Neutrophil (primary cell): ENCODE data around the gene RPL39L.

ENCODE experiments used
- H3K27ac ChIP-seq: fragments of 200-600 bp; sonication (generic); 2 replicates; pipeline ENCODE4 v1.5.1; 2016; ENCODE audit warnings: mild to moderate bottlenecking, moderate library complexity
- H3K27me3 ChIP-seq: fragments of 200-600 bp; sonication (generic); 2 replicates; pipeline ENCODE4 v1.6.0; 2016; ENCODE audit warnings: mild to moderate bottlenecking
- H3K36me3 ChIP-seq: fragments of 200-600 bp; sonication (generic); 2 replicates; pipeline ENCODE4 v1.5.1; 2017
- H3K4me1 ChIP-seq, 2 experiments: fragments of 200-600 bp in 1 of 2; sonication (generic) in 1 of 2; 1 replicate in 1 of 2; 2 replicates in 1 of 2; pipeline versions ENCODE4 v1.5.1 to v1.6.1; 2013 to 2016; ENCODE audit warnings: low read depth in 1 of 2, low read length in 1 of 2, mild to moderate bottlenecking in 1 of 2, moderate library complexity in 1 of 2; ENCODE audit not compliant: control insufficient read depth in 1 of 2, insufficient read depth in 1 of 2
- H3K4me3 ChIP-seq, 2 experiments: fragments of 200-600 bp in 1 of 2; sonication (generic) in 1 of 2; 1 replicate in 1 of 2; 2 replicates in 1 of 2; pipeline ENCODE4 v1.5.1; 2013 to 2016; ENCODE audit warnings: low read depth in 1 of 2, low read length in 1 of 2, mild to moderate bottlenecking in 1 of 2, moderate library complexity in 1 of 2
- H3K9me3 ChIP-seq: fragments of 200-600 bp; sonication (generic); 2 replicates; pipeline ENCODE4 v1.5.1; 2016
- TF ChIP-seq, protein P1 (sequence below): fragments of 200-600 bp; sonication (generic); IDR thresholded peaks from 2 replicates; pipeline ENCODE4 v1.5.1; 2016; ENCODE audit warnings: antibody characterized with exemption

RPL39L gene

DNA sequence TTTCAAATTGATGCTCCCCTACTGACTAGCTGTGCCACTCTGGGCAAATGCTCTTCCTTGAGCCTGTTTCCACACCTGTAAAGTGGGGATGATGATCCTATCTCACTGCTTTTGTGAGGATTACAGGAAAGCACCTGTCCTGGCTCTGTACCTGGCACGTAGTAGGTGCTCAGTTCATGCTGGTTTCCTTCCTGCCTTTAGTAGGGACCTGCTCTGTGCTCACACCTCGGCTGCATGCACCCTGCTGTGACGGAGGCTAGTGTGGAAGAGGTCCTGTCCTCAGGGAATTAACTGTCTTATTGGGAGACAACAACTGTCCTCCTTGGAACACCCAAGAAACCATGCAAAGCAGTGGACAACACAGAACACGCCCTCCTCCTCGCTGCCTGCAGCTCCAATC, 61.8 kb downstream of the RPL39L start:
- Histone ChIP-seq H3K4me1 (peaks cover under 1 to 2% of the 10 kb centered on the region in 2 experiments), H3K27me3 (no peaks in the 10 kb centered on the region), H3K4me3 (no peak overlapping the region), H3K27ac (no peak overlapping the region), H3K36me3 (peaks cover 72% of the 10 kb centered on the region), H3K9me3 (no peaks in the 10 kb centered on the region)
- TF ChIP-seq, protein P1, sequence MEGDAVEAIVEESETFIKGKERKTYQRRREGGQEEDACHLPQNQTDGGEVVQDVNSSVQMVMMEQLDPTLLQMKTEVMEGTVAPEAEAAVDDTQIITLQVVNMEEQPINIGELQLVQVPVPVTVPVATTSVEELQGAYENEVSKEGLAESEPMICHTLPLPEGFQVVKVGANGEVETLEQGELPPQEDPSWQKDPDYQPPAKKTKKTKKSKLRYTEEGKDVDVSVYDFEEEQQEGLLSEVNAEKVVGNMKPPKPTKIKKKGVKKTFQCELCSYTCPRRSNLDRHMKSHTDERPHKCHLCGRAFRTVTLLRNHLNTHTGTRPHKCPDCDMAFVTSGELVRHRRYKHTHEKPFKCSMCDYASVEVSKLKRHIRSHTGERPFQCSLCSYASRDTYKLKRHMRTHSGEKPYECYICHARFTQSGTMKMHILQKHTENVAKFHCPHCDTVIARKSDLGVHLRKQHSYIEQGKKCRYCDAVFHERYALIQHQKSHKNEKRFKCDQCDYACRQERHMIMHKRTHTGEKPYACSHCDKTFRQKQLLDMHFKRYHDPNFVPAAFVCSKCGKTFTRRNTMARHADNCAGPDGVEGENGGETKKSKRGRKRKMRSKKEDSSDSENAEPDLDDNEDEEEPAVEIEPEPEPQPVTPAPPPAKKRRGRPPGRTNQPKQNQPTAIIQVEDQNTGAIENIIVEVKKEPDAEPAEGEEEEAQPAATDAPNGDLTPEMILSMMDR, result no peak

DNA sequence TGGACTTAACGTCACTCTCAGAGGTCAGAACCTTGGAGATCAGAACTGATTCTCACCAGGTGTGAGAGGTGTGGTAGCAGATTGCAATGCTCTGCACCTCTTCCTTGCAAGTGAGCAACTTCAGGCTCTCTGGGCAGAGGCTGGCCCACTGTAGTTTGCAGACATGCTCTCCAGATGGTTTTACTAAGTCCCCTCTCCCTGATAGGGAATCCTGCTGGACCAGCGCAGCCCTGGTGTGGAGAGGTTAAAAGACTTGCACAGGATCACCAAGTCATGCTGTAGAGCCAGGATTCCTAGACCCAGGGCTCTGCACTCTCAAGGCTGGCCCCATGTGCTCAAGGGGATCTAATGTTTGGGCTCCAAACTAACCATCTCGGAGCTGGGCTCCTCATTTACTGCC, 62.2 kb downstream of the RPL39L start:
- Histone ChIP-seq H3K4me3 (no peak overlapping the region), H3K36me3 (peaks cover 76% of the 10 kb centered on the region), H3K9me3 (no peaks in the 10 kb centered on the region), H3K4me1 (peaks cover 5 to 7% of the 10 kb centered on the region in 2 experiments), H3K27me3 (no peaks in the 10 kb centered on the region), H3K27ac (no peak overlapping the region)
- TF ChIP-seq, protein P1, result no peak

DNA sequence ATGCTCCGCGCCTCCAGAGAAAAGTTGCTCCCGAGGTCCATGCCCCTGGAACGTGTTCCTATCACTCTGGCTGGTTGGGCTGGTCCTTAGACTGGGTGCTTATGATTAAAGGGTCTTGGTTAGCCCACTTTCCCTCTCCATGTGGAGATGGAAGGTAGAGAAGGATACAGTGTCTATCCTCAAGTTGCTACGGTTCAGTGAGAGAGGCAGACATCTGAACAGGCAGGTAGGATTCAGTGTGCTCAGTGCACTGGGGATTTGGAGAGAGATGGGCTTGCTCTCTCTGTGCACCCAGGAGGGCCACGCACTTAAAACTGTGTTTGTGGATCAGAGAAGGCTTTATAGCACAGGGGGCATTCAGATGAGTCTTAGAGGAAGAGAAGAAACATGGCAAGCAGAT, 63.0 kb downstream of the RPL39L start:
- TF ChIP-seq, protein P1, result no peak
- no peaks in the 10 kb centered on the region for H3K27me3 ChIP-seq
- H3K27ac ChIP-seq, result no peak overlapping the region
- H3K4me1 ChIP-seq, result peaks cover 6 to 9% of the 10 kb centered on the region in 2 experiments
- H3K9me3 ChIP-seq, result no peaks in the 10 kb centered on the region
- peaks cover 78% of the 10 kb centered on the region for H3K36me3 ChIP-seq
- H3K4me3 ChIP-seq, result no peak overlapping the region

DNA sequence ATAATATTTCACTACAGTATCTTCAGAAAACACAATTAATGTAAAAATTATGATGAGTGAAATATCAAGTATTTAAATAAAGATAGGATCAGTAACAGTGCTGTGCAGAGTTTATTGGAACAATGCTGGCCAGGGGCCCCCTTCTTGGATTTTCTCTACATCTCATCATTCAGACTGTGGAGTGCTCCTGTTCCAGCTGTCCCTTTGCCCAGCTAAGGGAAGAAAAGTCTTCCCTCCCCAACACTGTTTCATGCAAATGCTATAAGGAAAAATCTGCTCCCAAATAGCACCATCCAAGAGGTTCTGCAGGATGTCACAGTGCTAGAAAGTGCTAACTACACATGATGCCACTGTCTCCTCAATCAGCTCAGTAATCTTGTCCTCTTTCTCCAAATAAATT, 64.5 kb downstream of the RPL39L start:
- no peaks in the 10 kb centered on the region for H3K27me3 ChIP-seq
- H3K4me1 ChIP-seq, result peaks cover 6 to 9% of the 10 kb centered on the region in 2 experiments
- no peaks in the 10 kb centered on the region for H3K9me3 ChIP-seq
- peaks cover 88% of the 10 kb centered on the region for H3K36me3 ChIP-seq
- TF ChIP-seq, protein P1, result no peak
- H3K27ac ChIP-seq, result no peak overlapping the region
- H3K4me3 ChIP-seq, result no peak overlapping the region

DNA sequence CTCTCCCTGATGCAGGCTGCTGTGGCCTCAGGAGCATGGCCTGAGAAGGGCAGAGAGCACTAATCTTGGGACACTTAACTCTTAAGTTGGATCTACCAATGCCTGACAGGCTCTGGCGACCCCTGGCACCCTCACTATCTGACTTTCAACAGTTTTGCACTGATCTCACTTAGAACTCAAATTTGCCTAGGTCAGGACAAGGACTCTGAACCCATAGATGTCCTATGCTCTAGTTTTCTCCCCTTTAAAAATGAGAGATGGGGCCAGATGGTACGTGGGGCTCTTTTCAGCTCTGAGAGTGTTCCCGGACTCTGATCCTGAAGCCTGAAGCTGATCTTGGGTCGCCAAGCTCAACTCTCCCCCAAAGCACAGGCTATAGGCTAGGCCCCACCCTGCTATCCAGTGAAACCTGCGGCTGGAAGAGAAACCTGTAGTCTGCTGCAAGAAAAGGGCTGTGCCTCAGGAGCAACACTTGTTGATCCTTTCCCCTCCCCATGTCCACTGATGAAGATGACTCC, 65.7 kb downstream of the RPL39L start:
- peaks cover 6 to 9% of the 10 kb centered on the region in 2 experiments for H3K4me1 ChIP-seq
- TF ChIP-seq, protein P1, result no peak
- no peak overlapping the region for H3K4me3 ChIP-seq
- no peaks in the 10 kb centered on the region for H3K27me3 ChIP-seq
- H3K9me3 ChIP-seq, result no peaks in the 10 kb centered on the region
- H3K36me3 ChIP-seq, result peaks cover 81% of the 10 kb centered on the region
- H3K27ac ChIP-seq, result no peak overlapping the region
